Neuronal stem cell (in vitro differentiated cells): ENCODE measurements around the gene MED25.
A peak's percentile ranks its signal among the peaks of the same experiment; 100 is the strongest.

ENCODE experiments used
- DNase-seq: peaks from one replicate; pipeline ENCODE4 v3.0.0-alpha.2; 2013; ENCODE audit warnings: low spot score
- H2AFZ ChIP-seq: one replicate; pipeline ENCODE4 v1.6.1; 2013; ENCODE audit warnings: mild to moderate bottlenecking, low read length, inconsistent platforms
- H2AK5ac ChIP-seq: 2 replicates; pipeline ENCODE4 v1.6.1; 2013; ENCODE audit warnings: low read depth, mild to moderate bottlenecking, inconsistent platforms, low read length, moderate library complexity, mixed read lengths
- H2BK120ac ChIP-seq: 2 replicates; pipeline ENCODE4 v1.6.1; 2013; ENCODE audit warnings: low read depth, mild to moderate bottlenecking, inconsistent platforms, low read length, moderate library complexity, mixed read lengths
- H2BK12ac ChIP-seq: one replicate; pipeline ENCODE4 v1.6.1; 2013; ENCODE audit warnings: low read length, inconsistent platforms
- H2BK15ac ChIP-seq: 2 replicates; pipeline ENCODE4 v1.6.1; 2013; ENCODE audit warnings: mild to moderate bottlenecking, low read length, inconsistent platforms, mixed read lengths
- H2BK5ac ChIP-seq: one replicate; pipeline ENCODE4 v1.6.1; 2013; ENCODE audit warnings: inconsistent platforms, mild to moderate bottlenecking, low read length, moderate library complexity
- H3K14ac ChIP-seq: one replicate; pipeline ENCODE4 v1.6.1; 2013; ENCODE audit warnings: low read length, inconsistent platforms
- H3K18ac ChIP-seq: 2 replicates; pipeline ENCODE4 v1.6.1; 2013; ENCODE audit warnings: low read length, inconsistent platforms
- H3K23ac ChIP-seq: 2 replicates; pipeline ENCODE4 v1.6.1; 2013; ENCODE audit warnings: low read depth, mild to moderate bottlenecking, mixed read lengths, low read length, inconsistent platforms; ENCODE audit not compliant: poor library complexity
- H3K27ac ChIP-seq: replicated peaks from 3 replicates; pipeline ENCODE4 v1.5.1; 2013; ENCODE audit warnings: low read length, inconsistent platforms
- H3K27me3 ChIP-seq, 3 experiments: 2 replicates each; pipeline ENCODE4 v1.6.1; 2013; ENCODE audit warnings: low read length in 3 of 3, mild to moderate bottlenecking in 2 of 3, inconsistent platforms in 1 of 3, low read depth in 1 of 3, mixed read lengths in 1 of 3, moderate library complexity in 1 of 3; ENCODE audit not compliant: control insufficient read depth in 3 of 3, insufficient read depth in 3 of 3
- H3K36me3 ChIP-seq, 2 donors: replicated peaks in 1 of 2; 2 replicates each; pipeline ENCODE4 v1.6.1; 2013; ENCODE audit warnings: low read length in 2 of 2; ENCODE audit not compliant: control insufficient read depth in 2 of 2, insufficient read depth in 2 of 2
- H3K4ac ChIP-seq: 2 replicates; pipeline ENCODE4 v1.6.1; 2013; ENCODE audit warnings: inconsistent platforms, mild to moderate bottlenecking, low read length, moderate library complexity
- H3K4me1 ChIP-seq, 2 donors: 1 replicate in 1 of 2; 2 replicates in 1 of 2; pipeline ENCODE4 v1.6.1; 2013; ENCODE audit warnings: low read length in 2 of 2, low read depth in 1 of 2; ENCODE audit not compliant: control insufficient read depth in 2 of 2, insufficient read depth in 1 of 2
- H3K4me2 ChIP-seq: one replicate; pipeline ENCODE4 v1.6.1; 2013; ENCODE audit warnings: mild to moderate bottlenecking, low read length, inconsistent platforms; ENCODE audit not compliant: insufficient read depth, poor library complexity, severe bottlenecking
- H3K4me3 ChIP-seq, 2 donors: 2 replicates each; pipeline ENCODE4 v1.5.1; 2013; ENCODE audit warnings: low read length in 2 of 2, mild to moderate bottlenecking in 2 of 2, inconsistent platforms in 1 of 2, moderate library complexity in 1 of 2
- H3K79me1 ChIP-seq: one replicate; pipeline ENCODE4 v1.6.1; 2013; ENCODE audit warnings: low read depth, mild to moderate bottlenecking, inconsistent platforms, low read length, moderate library complexity
- H3K9ac ChIP-seq: one replicate; pipeline ENCODE4 v1.6.1; 2013; ENCODE audit warnings: mild to moderate bottlenecking, low read depth, low read length, inconsistent platforms; ENCODE audit not compliant: poor library complexity
- H3K9me3 ChIP-seq, 2 donors: replicated peaks in 1 of 2; 2 replicates each; pipeline versions ENCODE3 to v1.6.1; 2013; ENCODE audit warnings: low read length in 2 of 2, mild to moderate bottlenecking in 2 of 2, inconsistent platforms in 1 of 2, low read depth in 1 of 2, mixed read lengths in 1 of 2, moderate library complexity in 1 of 2; ENCODE audit not compliant: control insufficient read depth in 2 of 2, insufficient read depth in 1 of 2
- H4K8ac ChIP-seq: one replicate; pipeline ENCODE4 v1.6.1; 2013; ENCODE audit warnings: low read depth, mild to moderate bottlenecking, inconsistent platforms, low read length, moderate library complexity
- H4K91ac ChIP-seq: one replicate; pipeline ENCODE4 v1.6.1; 2013; ENCODE audit warnings: low read length, low read depth, mild to moderate bottlenecking, inconsistent platforms; ENCODE audit not compliant: poor library complexity
- WGBS, 2 donors: extraction: QIAGEN DNeasy Blood & Tissue Kit; methylation state at CpG; one replicate each; pipeline ENCODE4 v1.1.7; 2013; ENCODE audit warnings: missing lambda C conversion rate in 2 of 2, mixed read lengths in 1 of 2; ENCODE audit not compliant: insufficient read length in 2 of 2, insufficient replicate concordance in 1 of 2; ENCODE audit errors: extremely low coverage in 2 of 2; 5-methylcytosine and 5-hydroxymethylcytosine counted together

MED25 gene

GRCh38 chr19:49807904-49808675, 10.0 kb upstream of the MED25 start:
- H2BK120ac ChIP-seq, result no peak overlapping the region
- no peak overlapping the region for H2BK12ac ChIP-seq
- H3K36me3 ChIP-seq, result peaks cover 19 to 53% of the 10 kb centered on the region in 2 donors
- no peak overlapping the region for H3K27ac ChIP-seq
- peak overlapping the region; percentile 75 for H3K14ac ChIP-seq
- peak overlapping the region in 1 of 2 donors; percentile 34 for H3K4me3 ChIP-seq
- peak overlapping the region; percentile 27 for H3K23ac ChIP-seq
- WGBS, 2 donors, result no CpG with 5 or more reads among the region's 20 CpGs
- H3K9ac ChIP-seq, result peak overlapping the region; percentile 82
- H2BK5ac ChIP-seq, result no peak overlapping the region
- peaks cover 0 to 2% of the 10 kb centered on the region in 2 donors for H3K9me3 ChIP-seq
- no peak overlapping the region for H2AFZ ChIP-seq
- no peak overlapping the region for H3K4ac ChIP-seq
- peak overlapping the region; percentile 86 for H3K18ac ChIP-seq
- no peak overlapping the region for H3K4me2 ChIP-seq
- peaks cover 4 to 19% of the 10 kb centered on the region in 2 donors for H3K4me1 ChIP-seq
- H3K27me3 ChIP-seq, result no peaks in the 10 kb centered on the region
- H4K8ac ChIP-seq, result no peak overlapping the region
- peaks cover 3% of the 10 kb centered on the region for H3K79me1 ChIP-seq
- DNase-seq, result no peak
- no peak overlapping the region for H2AK5ac ChIP-seq
- no peak overlapping the region for H4K91ac ChIP-seq
- H2BK15ac ChIP-seq, result no peak overlapping the region

GRCh38 chr19:49808711-49809159, 9.4 kb upstream of the MED25 start:
- peak overlapping the region; percentile 61 for H3K27ac ChIP-seq

GRCh38 chr19:49809160-49809940, 8.7 kb upstream of the MED25 start:
- WGBS, 2 donors, result no CpG with 5 or more reads among the region's 50 CpGs
- H3K9me3 ChIP-seq, result peaks cover 0 to 2% of the 10 kb centered on the region in 2 donors
- peak overlapping the region; percentile 95 for H2BK15ac ChIP-seq
- peaks cover 6 to 19% of the 10 kb centered on the region in 2 donors for H3K4me1 ChIP-seq
- H3K27ac ChIP-seq, result peak overlapping the region; percentile 61
- H4K8ac ChIP-seq, result peak overlapping the region; percentile 98
- H4K91ac ChIP-seq, result no peak overlapping the region
- H2AK5ac ChIP-seq, result peak overlapping the region; percentile 9
- peaks cover 13 to 44% of the 10 kb centered on the region in 2 donors for H3K36me3 ChIP-seq
- peaks cover 3% of the 10 kb centered on the region for H3K79me1 ChIP-seq
- peak overlapping the region; percentile 84 for H3K14ac ChIP-seq
- H3K27me3 ChIP-seq, result no peaks in the 10 kb centered on the region
- peak overlapping the region; percentile 87 for H3K9ac ChIP-seq
- H2BK5ac ChIP-seq, result peak overlapping the region; percentile 1
- peak overlapping the region; percentile 92 for H3K18ac ChIP-seq
- H2AFZ ChIP-seq, result no peak overlapping the region
- H3K4ac ChIP-seq, result peak overlapping the region; percentile 18
- peak overlapping the region in 1 of 2 donors; percentile 81 for H3K4me3 ChIP-seq
- peak overlapping the region; percentile 89 for H2BK120ac ChIP-seq
- peak overlapping the region; percentile 71 for H3K4me2 ChIP-seq
- no peak for DNase-seq
- peak overlapping the region; percentile 76 for H3K23ac ChIP-seq
- H2BK12ac ChIP-seq, result peak overlapping the region; percentile 87

More at GRCh38 chr19:49808711-49809159, 9.4 kb upstream of the MED25 start:
- Histone ChIP-seq H2BK5ac (no peak overlapping the region), H4K8ac (peak overlapping the region; percentile 98), H3K9me3 (peaks cover 0 to 2% of the 10 kb centered on the region in 2 donors), H3K4me3 (peak overlapping the region in 1 of 2 donors; percentile 81), H3K79me1 (peaks cover 3% of the 10 kb centered on the region), H3K4me2 (peak overlapping the region; percentile 71), H3K27me3 (no peaks in the 10 kb centered on the region), H3K4ac (peak overlapping the region; percentile 18), H2AFZ (no peak overlapping the region), H3K9ac (peak overlapping the region; percentile 87), H4K91ac (no peak overlapping the region), H3K36me3 (peaks cover 13 to 46% of the 10 kb centered on the region in 2 donors), H2BK120ac (peak overlapping the region; percentile 89), H2BK12ac (no peak overlapping the region), H3K23ac (peak overlapping the region; percentile 76), H3K18ac (peak overlapping the region; percentile 92), H3K4me1 (peaks cover 5 to 19% of the 10 kb centered on the region in 2 donors), H2BK15ac (peak overlapping the region; percentile 95), H3K14ac (peak overlapping the region; percentile 84), H2AK5ac (no peak overlapping the region)
- DNase-seq, result peak; percentile 94
- WGBS, 2 donors, result no CpG with 5 or more reads among the region's 31 CpGs
